Esophagus muscularis mucosa (tissue), 4 donors: ENCODE data around the gene TTLL1. TPM values are rescaled to one million over a fixed set of nuclear protein-coding genes. Genes with fewer than 3 reads are reported as not detected.
"Not testable (repeated sequence)": the region's sequence is repeated elsewhere in the genome, so short reads cannot be mapped to it uniquely, and the experiment has no call there.

ENCODE experiments used
- DNase-seq: peaks from one replicate; pipeline ENCODE4 v3.0.0-alpha.2; 2017; ENCODE audit errors: extremely low spot score
- H3K27ac ChIP-seq, 4 donors: fragments of 200-600 bp; sonication (generic); replicated peaks in 1 of 4; 1 replicate in 3 of 4; 2 replicates in 1 of 4; pipeline ENCODE4 v1.5.1; 2016 to 2019; ENCODE audit warnings: mild to moderate bottlenecking in 1 of 4
- H3K27me3 ChIP-seq, 4 donors: fragments of 200-600 bp; sonication (generic); one replicate each; pipeline versions ENCODE4 v1.5.1 to v1.6.0; 2016 to 2019
- H3K36me3 ChIP-seq, 4 donors: fragments of 200-600 bp; sonication (generic); one replicate each; pipeline ENCODE4 v1.5.1; 2016 to 2019
- H3K4me1 ChIP-seq, 4 donors: fragments of 200-600 bp; sonication (generic); one replicate each; pipeline ENCODE4 v1.5.1; 2016 to 2019
- H3K4me3 ChIP-seq, 4 donors: fragments of 200-600 bp; sonication (generic); 1 replicate in 2 of 4; 2 replicates in 2 of 4; pipeline ENCODE4 v1.5.1; 2016 to 2019; ENCODE audit warnings: mild to moderate bottlenecking in 4 of 4, moderate library complexity in 1 of 4
- H3K9me3 ChIP-seq, 4 donors: fragments of 200-600 bp; sonication (generic); 1 replicate in 3 of 4; 2 replicates in 1 of 4; pipeline ENCODE4 v1.5.1; 2016 to 2019
- CTCF ChIP-seq, 3 experiments: fragments of 200-600 bp in 2 of 3; fragments of 450-650 bp in 1 of 3; sonication (generic) in 2 of 3; IDR thresholded peaks; one replicate each; pipeline ENCODE4 v1.5.1; 2017 to 2019; ENCODE audit warnings: antibody characterized with exemption in 3 of 3, mild to moderate bottlenecking in 2 of 3, moderate library complexity in 1 of 3
- EP300 ChIP-seq: sonication (generic); formaldehyde crosslinking; IDR thresholded peaks from one replicate; pipeline ENCODE4 v1.6.1; 2017; ENCODE audit warnings: antibody characterized with exemption
- POLR2A ChIP-seq: fragments of 450-650 bp; IDR thresholded peaks from one replicate; pipeline ENCODE4 v1.6.1; 2017; ENCODE audit warnings: antibody characterized with exemption, moderate library complexity, mild to moderate bottlenecking, low read depth
- POLR2AphosphoS5 ChIP-seq, 2 donors: sonication (generic); formaldehyde crosslinking; IDR thresholded peaks; one replicate each; pipeline ENCODE4 v1.6.1; 2017; ENCODE audit warnings: antibody characterized with exemption in 2 of 2
- WGBS: methylation state at CpG from one replicate; pipeline ENCODE4 v1.1.5; 2018; 5-methylcytosine and 5-hydroxymethylcytosine counted together
- intact Hi-C: fragments of 100-400 bp; cut with DNase I; formaldehyde crosslinking; loops from one replicate; pipeline ENCODE4 v1.15.1; 2023
- total RNA-seq, 4 donors: library from RNA; depleted of rRNA; stranded (reverse); fragments of >200 nt; gene quantifications; one replicate each; pipeline versions ENCODE4 v1.1.0 to v1.2.1, GENCODE V29; 2016

The TTLL1 gene
- total RNA-seq, 4 donors from 2014 or later, result 2.8 to 7.3 (median 4.1) TPM

GRCh38 chr22:43017525-43018460 lies 71.4 kb downstream of the TTLL1 start:
- Histone ChIP-seq H3K4me3 (no peak overlapping the region), H3K4me1 (peaks cover 10 to 22% (median 20%) of the 10 kb centered on the region in 4 donors), H3K36me3 (no peaks in the 10 kb centered on the region), H3K27ac (no peak overlapping the region), H3K9me3 (no peaks in the 10 kb centered on the region), H3K27me3 (no peaks in the 10 kb centered on the region)
- no peak for DNase-seq
- 78% methylated on average over 10 of the region's 10 CpGs for WGBS
- intact Hi-C loops, result no loop called here
- TF ChIP-seq CTCF (IDR thresholded peaks at IDR 0.05) (no peak), POLR2AphosphoS5 (IDR thresholded peaks at IDR 0.05) (no peak), POLR2A (no peak), EP300 (no peak)

GRCh38 chr22:43016150-43016549 lies 73.0 kb downstream of the TTLL1 start:
- intact Hi-C loops, H3K27ac ChIP-seq, DNase-seq, H3K9me3 ChIP-seq, H3K36me3 ChIP-seq, H3K4me3 ChIP-seq, H3K27me3 ChIP-seq: not testable (repeated sequence)
- peaks cover 15 to 37% (median 36%) of the 10 kb centered on the region in 4 donors for H3K4me1 ChIP-seq
- WGBS, result 95% methylated on average over 5 of the region's 5 CpGs

- Histone ChIP-seq H3K27me3 (no peaks in the 10 kb centered on the region), H3K27ac (peak overlapping the region; percentile 80 to 89 (median 88)), H3K36me3 (no peaks in the 10 kb centered on the region), H3K4me3 (peak overlapping the region; percentile 92 to 97 (median 95)), H3K9me3 (no peaks in the 10 kb centered on the region), H3K4me1 (peaks cover 15 to 41% (median 41%) of the 10 kb centered on the region in 4 donors)
- no peak for DNase-seq
- 30% methylated on average over 5 of the region's 5 CpGs for WGBS
- intact Hi-C loops, result no loop called here
- TF ChIP-seq POLR2AphosphoS5 (IDR thresholded peaks at IDR 0.05), result no peak
Measured at GRCh38 chr22:43015677-43016042, 73.5 kb downstream of the TTLL1 start.

GRCh38 chr22:43014869-43015676 lies 74.1 kb downstream of the TTLL1 start, which contains the start of gene PACSIN2:
PACSIN2 (minus strand) TSS chr22:43015149; CDS start chr22:42912080, 103,069 bp downstream.
- under 1% methylated on average over 22 of the region's 85 CpGs for WGBS
- peak; percentile 100 for DNase-seq
- Histone ChIP-seq H3K27me3 (no peaks in the 10 kb centered on the region), H3K9me3 (no peaks in the 10 kb centered on the region), H3K4me3 (peak within 1 kb of the TSS; percentile 92 to 97 (median 95)), H3K4me1 (peaks cover 15 to 47% (median 43%) of the 10 kb centered on the region in 4 donors), H3K27ac (peak within 1 kb of the TSS; percentile 80 to 89 (median 88)), H3K36me3 (no peaks in the 10 kb centered on the region)
- intact Hi-C loops, result no loop called here
- TF ChIP-seq EP300, result no peak
- TF ChIP-seq POLR2AphosphoS5 (IDR thresholded peaks at IDR 0.05), result peak; percentile 95 to 98
- TF ChIP-seq CTCF (IDR thresholded peaks at IDR 0.05), result no peak
- TF ChIP-seq POLR2A, result peak; percentile 86

DNA sequence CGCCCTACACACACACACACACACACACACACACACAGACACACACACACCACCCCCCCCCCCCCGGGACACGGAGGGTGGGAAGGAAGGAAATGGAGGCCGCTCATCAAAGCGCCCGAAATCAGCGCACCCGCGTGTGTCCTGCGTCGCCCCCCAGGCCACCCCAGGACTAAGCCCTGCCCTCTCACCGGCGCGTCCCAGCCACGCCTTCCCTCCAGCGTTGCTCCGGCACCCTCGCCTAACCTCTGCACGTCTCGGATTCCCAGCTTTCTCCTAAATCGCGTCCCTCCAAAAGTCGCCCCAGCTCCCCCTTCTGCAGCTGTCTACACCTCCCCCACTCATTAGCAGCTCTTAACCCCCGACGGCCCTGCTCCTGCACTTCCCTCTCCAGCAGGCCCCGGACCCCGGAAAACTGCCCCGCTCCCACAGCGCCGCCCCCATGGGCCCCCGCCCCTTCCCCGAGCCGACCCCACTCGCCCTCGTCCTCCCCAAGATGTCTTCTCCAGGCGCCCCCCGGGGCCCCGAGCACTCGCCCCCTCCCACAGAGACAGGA lies 74.8 kb downstream of the TTLL1 start:
- H3K36me3 ChIP-seq, result no peaks in the 10 kb centered on the region
- peak overlapping the region; percentile 92 to 97 (median 95) for H3K4me3 ChIP-seq
- intact Hi-C loops, result no loop called here
- peak overlapping the region; percentile 80 to 89 (median 88) for H3K27ac ChIP-seq
- DNase-seq, result no peak
- no peak for TF ChIP-seq POLR2A
- no peak for TF ChIP-seq EP300
- no peak for TF ChIP-seq CTCF (IDR thresholded peaks at IDR 0.05)
- no peak for TF ChIP-seq POLR2AphosphoS5 (IDR thresholded peaks at IDR 0.05)
- no peaks in the 10 kb centered on the region for H3K27me3 ChIP-seq
- H3K4me1 ChIP-seq, result peaks cover 20 to 53% (median 49%) of the 10 kb centered on the region in 4 donors
- under 1% methylated on average over 36 of the region's 39 CpGs for WGBS
- no peaks in the 10 kb centered on the region for H3K9me3 ChIP-seq
